Measurements from ENCODE around the gene SPRY1.

SPRY1 gene

GRCh38 chr4:123412091-123412505, 15.5 kb downstream of the SPRY1 start:
- DNase-seq = peak; percentile 36

- DNase-seq = no peak
These were observed 16.3 kb downstream of the SPRY1 start for GRCh38 chr4:123412700-123413512.

GRCh38 chr4:123415576-123415975, 19.0 kb downstream of the SPRY1 start:
- peak; percentile 8 for DNase-seq

- DNase-seq = peak; percentile 89
These were observed 19.4 kb downstream of the SPRY1 start for GRCh38 chr4:123415977-123416376.

- DNase-seq = no peak
These were observed 21.2 kb downstream of the SPRY1 start for GRCh38 chr4:123417813-123418212.

- peak; percentile 92 for DNase-seq
These were observed 21.8 kb downstream of the SPRY1 start for GRCh38 chr4:123418351-123418931.

- no peak for DNase-seq
These were observed 23.5 kb downstream of the SPRY1 start for GRCh38 chr4:123419885-123420755.

GRCh38 chr4:123421227-123421936, 24.8 kb downstream of the SPRY1 start:
- DNase-seq = no peak

- DNase-seq = no peak
These were observed 25.6 kb downstream of the SPRY1 start for GRCh38 chr4:123421937-123422781.

GRCh38 chr4:123423819-123424218, 27.2 kb downstream of the SPRY1 start:
- no peak for DNase-seq

GRCh38 chr4:123427951-123428350, 31.4 kb downstream of the SPRY1 start:
- no peak for DNase-seq

- DNase-seq = no peak
These were observed 33.4 kb downstream of the SPRY1 start for GRCh38 chr4:123430031-123430430.

- DNase-seq = no peak
These were observed 33.9 kb downstream of the SPRY1 start for GRCh38 chr4:123430501-123430900.

- DNase-seq = no peak
These were observed 37.0 kb downstream of the SPRY1 start for GRCh38 chr4:123433573-123433972.

- no peak for DNase-seq
These were observed 37.4 kb downstream of the SPRY1 start for GRCh38 chr4:123433976-123434375.

- DNase-seq = no peak
These were observed 38.9 kb downstream of the SPRY1 start for GRCh38 chr4:123435246-123436113.

GRCh38 chr4:123438031-123438430, 41.4 kb downstream of the SPRY1 start:
- DNase-seq = no peak

- peak; percentile 40 for DNase-seq
These were observed 47.0 kb downstream of the SPRY1 start for GRCh38 chr4:123443401-123444289.

GRCh38 chr4:123444290-123444731, 47.7 kb downstream of the SPRY1 start:
- DNase-seq = peak; percentile 74
